ENCODE measurements around the gene ADAT2. TPM values are rescaled to one million over a fixed set of nuclear protein-coding genes. Genes with fewer than 3 reads are reported as not detected.
A peak's percentile ranks its signal among the peaks of the same experiment; 100 is the strongest.

Gene ADAT2
- total and polyA plus RNA-seq, 2 of the 8 experiments (the other 6 are each of a cell fraction or from before 2014, with no cell fraction given) = 4.3 to 11.8 TPM

DNA sequence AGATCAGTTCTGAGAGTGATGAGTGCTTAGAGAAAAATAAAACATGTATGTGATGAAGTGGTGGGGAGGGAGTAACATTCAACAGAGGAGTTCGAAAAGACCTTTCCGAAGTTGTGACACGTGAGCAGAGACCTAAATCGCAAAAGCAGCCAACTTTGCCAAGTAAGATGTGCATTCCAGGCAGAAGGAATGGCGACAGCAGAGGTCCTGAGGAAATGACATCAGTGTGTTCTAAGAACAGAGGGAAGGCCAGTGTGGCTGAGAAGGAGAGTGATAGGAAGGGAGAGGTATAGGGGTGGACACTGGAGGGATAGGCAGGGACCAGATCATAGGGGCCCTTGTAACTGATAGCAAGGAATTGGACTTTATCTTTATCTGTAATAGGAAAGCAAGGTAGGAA, 51.3 kb downstream of the ADAT2 start:
- H2BK20ac ChIP-seq (ENCODE audit: low read length) = 0 out of 2 replicates have a peak overlapping the region, but pooled peaks have one; percentile 75
- H2AFZ ChIP-seq (ENCODE audit: low read length) = peak overlapping the region; percentile 27; the same call in 1 of the 2 replicates
- H3K9me3 ChIP-seq (ENCODE audit: insufficient read depth in 2 of 2, low read depth in 1 of 2, low read length in 1 of 2) = no peaks in the 10 kb centered on the region
- H3K9ac ChIP-seq (replicated peaks in 1 of 4; ENCODE audit: extremely low read depth in 1 of 4, low read depth in 3 of 4, low read length in 3 of 4) = no peak overlapping the region
- H2BK5ac ChIP-seq (ENCODE audit: low read depth, low read length) = peak overlapping the region; percentile 50; the same call in 1 of the 2 replicates
- H3K27ac ChIP-seq (ENCODE audit: low read depth, low read length) = no peak overlapping the region
- H4K91ac ChIP-seq (replicated peaks; ENCODE audit: insufficient read length, low read length) = no peak overlapping the region
- peak overlapping the region; percentile 28; the same call in 1 of the 2 replicates for H2BK12ac ChIP-seq (ENCODE audit: low read depth, low read length)
- no peak overlapping the region for H2BK15ac ChIP-seq (ENCODE audit: low read length)
- H3K4me1 ChIP-seq (replicated peaks in 1 of 4; ENCODE audit: control insufficient read depth in 3 of 4, insufficient read depth in 4 of 4, low read length in 3 of 4) = peaks cover 0 to 17% (median 3%) of the 10 kb centered on the region in 4 experiments; a peak in 3 of 7 replicates
- DNase-seq (ENCODE audit: low read depth in 1 of 2, low spot score in 2 of 2) = no peak
- WGBS, 2 experiments (ENCODE audit: extremely low coverage in 1 of 2, insufficient coverage in 1 of 2, insufficient read length in 1 of 2, insufficient replicate concordance in 2 of 2, low coverage in 1 of 2, low lambda C conversion rate in 2 of 2, missing lambda C conversion rate in 1 of 2) = 92% methylated on average over 5 of the region's 5 CpGs; no CpG with 5 or more reads in 1 of the 2 experiments
- no peak overlapping the region for H2BK120ac ChIP-seq (replicated peaks; ENCODE audit: low read depth, low read length)
- H3K4me3 ChIP-seq (ENCODE audit: extremely low read depth in 1 of 4, insufficient read depth in 2 of 4, low read depth in 3 of 4, low read length in 4 of 4) = no peak overlapping the region
- no peak for FAIRE-seq
- no peak overlapping the region for H3K23ac ChIP-seq (ENCODE audit: insufficient read length)
- ChIA-PET CTCF (ENCODE audit: partially characterized antibody) (interaction anchor here (0.6 to 4.2 kb wide), 2 partner anchors 11 to 29 kb away, joined by 4 to 14 read pairs; no protein-coding TSS in a partner anchor), POLR2A (ENCODE audit: partially characterized antibody) (no interaction called here)
- H3K79me2 ChIP-seq (ENCODE audit: control insufficient read depth in 1 of 2, insufficient read depth in 2 of 2, low read length in 2 of 2) = no peaks in the 10 kb centered on the region
- no peak overlapping the region for H3K56ac ChIP-seq (replicated peaks; ENCODE audit: insufficient read length, low read depth, low read length)
- no peak overlapping the region for H4K8ac ChIP-seq (ENCODE audit: extremely low read depth, insufficient read depth, low read length)
- H3K4me2 ChIP-seq (ENCODE audit: insufficient read depth in 1 of 2, low read depth in 2 of 2, low read length in 2 of 2) = no peak overlapping the region
- no peak overlapping the region for H3K4ac ChIP-seq (replicated peaks; ENCODE audit: insufficient read length, low read depth, low read length)
- no peak overlapping the region for H3K18ac ChIP-seq (ENCODE audit: extremely low read depth, low read length)
- H3K23me2 ChIP-seq (ENCODE audit: low read depth, low read length) = no peaks in the 10 kb centered on the region
- no peaks in the 10 kb centered on the region for H3K79me1 ChIP-seq (ENCODE audit: low read depth, low read length)
- peak overlapping the region; percentile 79; the same call in 1 of the 2 replicates for H2AK5ac ChIP-seq (ENCODE audit: low read depth, low read length)
- no peaks in the 10 kb centered on the region for H4K20me1 ChIP-seq (replicated peaks in 1 of 2; ENCODE audit: control insufficient read depth in 1 of 2, insufficient read depth in 2 of 2, low read length in 2 of 2)
- no peak overlapping the region for H3K14ac ChIP-seq (ENCODE audit: insufficient read length)
- no peaks in the 10 kb centered on the region for H3K36me3 ChIP-seq (ENCODE audit: control insufficient read depth in 2 of 4, insufficient read depth in 4 of 4, low read length in 3 of 4)
- no peaks in the 10 kb centered on the region for H3K27me3 ChIP-seq (replicated peaks in 1 of 4; ENCODE audit: control insufficient read depth in 3 of 4, extremely low read depth in 1 of 4, insufficient read depth in 3 of 4, low read length in 3 of 4)
- no peak overlapping the region for H4K5ac ChIP-seq (ENCODE audit: insufficient read length, low read depth, low read length)
- TF ChIP-seq RAD21 (IDR thresholded peaks at IDR 0.05 in 1 of 2, conservative IDR thresholded peaks at IDR 0.05 in 1 of 2; ENCODE audit: low read depth in 2 of 2, low read length in 2 of 2) (no peak), SUZ12 (IDR thresholded peaks at IDR 0.05; ENCODE audit: low read length) (no peak), JUN (IDR thresholded peaks at IDR 0.05; ENCODE audit: low read depth, low read length) (no peak), MAFK (IDR thresholded peaks at IDR 0.05; ENCODE audit: low read depth, low read length) (no peak), BCL11A (IDR thresholded peaks at IDR 0.05; ENCODE audit: low read depth in 2 of 2, low read length in 2 of 2) (no peak), CHD2 (IDR thresholded peaks at IDR 0.05; ENCODE audit: low read length) (no peak)
- TF ChIP-seq, protein P1, sequence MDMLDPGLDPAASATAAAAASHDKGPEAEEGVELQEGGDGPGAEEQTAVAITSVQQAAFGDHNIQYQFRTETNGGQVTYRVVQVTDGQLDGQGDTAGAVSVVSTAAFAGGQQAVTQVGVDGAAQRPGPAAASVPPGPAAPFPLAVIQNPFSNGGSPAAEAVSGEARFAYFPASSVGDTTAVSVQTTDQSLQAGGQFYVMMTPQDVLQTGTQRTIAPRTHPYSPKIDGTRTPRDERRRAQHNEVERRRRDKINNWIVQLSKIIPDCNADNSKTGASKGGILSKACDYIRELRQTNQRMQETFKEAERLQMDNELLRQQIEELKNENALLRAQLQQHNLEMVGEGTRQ (IDR thresholded peaks at IDR 0.05; ENCODE audit: low read length) = no peak
